Left renal pelvis (tissue), 4 donors: Measurements from ENCODE around the gene TPCN2. TPM values are rescaled to one million over a fixed set of nuclear protein-coding genes. Genes with fewer than 3 reads are reported as not detected.

Experiments used
- DNase-seq, 4 donors: peaks; one replicate each; pipeline ENCODE4 v3.0.0-alpha.2; 2013; ENCODE audit warnings: low read depth in 4 of 4, low spot score in 3 of 4
- polyA plus RNA-seq, 4 donors: library from polyadenylated mRNA; unstranded; fragments of 120-200 nt; gene quantifications; one replicate each; pipeline ENCODE4 v1.2.1, GENCODE V29; 2013; ENCODE audit not compliant: insufficient read length in 4 of 4

TPCN2 gene
- polyA plus RNA-seq, 4 donors = 9.1 to 20.5 (median 14.2) TPM

DNA sequence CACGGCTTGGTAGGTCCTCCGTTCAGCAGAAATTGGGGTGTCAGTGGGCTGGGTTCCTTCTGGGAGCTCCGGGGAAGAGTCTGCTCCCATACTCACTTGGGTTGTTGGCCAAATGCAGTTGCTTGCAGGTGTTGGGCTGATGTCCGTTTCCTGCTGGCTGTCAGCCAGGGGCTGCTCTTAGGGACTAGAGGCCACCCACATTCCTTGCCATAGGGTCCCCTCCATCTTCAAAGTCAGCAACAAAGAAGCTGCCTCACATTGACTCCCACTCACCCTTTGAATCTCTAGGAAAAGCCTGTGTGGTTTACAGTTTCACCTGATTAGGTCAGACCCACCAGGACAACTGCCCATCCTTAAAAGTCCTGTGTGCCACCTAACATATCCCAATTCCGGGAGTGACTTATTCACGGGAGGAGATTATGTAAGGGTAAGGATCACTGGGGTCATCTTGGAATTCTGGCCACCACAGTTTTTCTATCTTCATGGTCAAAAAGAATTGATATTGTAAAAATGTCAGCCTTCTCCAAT lies 43.0 kb downstream of the TPCN2 start:
- DNase-seq = no peak

DNA sequence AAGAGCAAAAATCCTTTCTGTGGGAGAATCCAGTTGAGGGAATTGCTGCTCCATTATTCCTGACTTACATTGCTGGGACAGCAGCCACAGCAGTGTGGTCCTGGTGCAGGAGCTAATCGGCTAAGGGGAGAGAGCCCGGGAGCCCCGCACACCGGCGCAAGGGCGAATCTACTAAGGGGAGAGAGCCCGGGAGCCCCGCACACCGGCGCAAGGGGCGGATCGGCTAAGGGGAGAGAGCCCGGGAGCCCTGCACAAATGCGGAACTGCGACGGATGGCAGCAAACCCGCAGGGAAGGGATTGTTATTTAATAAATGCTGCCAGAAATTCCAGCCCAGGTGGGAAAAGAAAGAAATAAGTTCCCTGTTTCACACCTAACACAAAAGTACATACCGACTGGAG lies 43.5 kb downstream of the TPCN2 start:
- DNase-seq = no peak

GRCh38 chr11:69093106-69093505 lies 44.4 kb downstream of the TPCN2 start:
- DNase-seq = no peak

DNA sequence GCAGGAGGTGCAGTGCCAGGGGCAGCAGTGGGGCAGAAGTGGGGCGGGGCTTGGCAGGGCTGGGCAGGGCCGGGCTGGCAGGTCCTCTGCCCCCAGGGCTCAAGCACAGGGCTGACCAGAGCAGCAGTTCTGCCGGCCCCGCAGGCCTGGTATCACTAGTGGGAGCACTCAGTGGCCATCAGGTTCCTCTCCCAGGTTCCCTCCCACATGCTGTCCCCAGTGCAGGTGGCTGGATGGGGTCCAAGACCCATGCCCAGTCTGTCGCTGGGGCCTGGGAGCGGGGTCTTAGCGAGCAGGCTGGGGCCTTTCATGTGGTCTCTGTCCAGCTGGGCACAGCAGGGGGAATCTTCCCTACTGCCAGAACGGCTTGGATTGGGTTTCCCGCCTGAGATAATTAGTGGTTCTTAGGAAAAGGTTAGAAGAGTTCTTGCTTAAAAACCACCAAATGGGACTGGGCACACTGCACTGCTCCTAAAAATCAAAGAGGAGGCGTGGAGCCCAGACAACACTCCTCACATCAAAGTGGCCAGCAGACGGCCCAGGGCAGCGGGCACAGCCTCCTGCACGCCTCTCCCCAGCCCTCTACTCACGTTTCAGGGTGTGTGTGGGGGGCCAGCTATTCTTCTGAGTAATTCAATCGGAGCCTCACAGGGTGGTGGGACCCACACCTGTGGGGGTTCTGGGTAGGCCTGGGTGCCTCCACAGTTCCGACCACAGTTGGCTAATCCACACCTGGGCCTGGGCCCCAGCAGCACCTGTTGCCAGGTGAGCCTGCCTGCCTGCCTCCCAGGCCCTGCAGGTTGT lies 45.6 kb downstream of the TPCN2 start:
- DNase-seq = no peak

GRCh38 chr11:69094915-69095290 lies 46.2 kb downstream of the TPCN2 start:
- DNase-seq = no peak

DNA sequence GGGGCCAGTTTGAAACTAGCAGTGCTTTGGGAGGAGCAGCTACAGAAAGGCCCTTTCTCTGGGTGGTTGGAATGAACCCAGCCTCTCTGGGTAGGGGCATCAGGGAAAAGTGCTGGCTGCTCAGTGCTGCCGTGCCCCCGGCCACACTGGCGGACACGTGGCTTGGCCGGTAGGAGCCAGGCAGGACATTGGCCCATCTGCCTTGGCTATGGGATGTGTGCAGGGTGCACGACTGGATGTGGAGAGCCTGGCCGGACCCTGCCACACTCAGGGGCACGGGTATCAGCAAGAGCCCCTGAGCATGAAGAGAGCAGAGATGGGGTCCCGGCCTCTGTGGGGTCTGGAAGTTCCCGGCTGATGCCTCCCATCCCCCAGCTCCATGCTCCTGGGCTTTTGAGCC lies 46.6 kb downstream of the TPCN2 start:
- DNase-seq = no peak

DNA sequence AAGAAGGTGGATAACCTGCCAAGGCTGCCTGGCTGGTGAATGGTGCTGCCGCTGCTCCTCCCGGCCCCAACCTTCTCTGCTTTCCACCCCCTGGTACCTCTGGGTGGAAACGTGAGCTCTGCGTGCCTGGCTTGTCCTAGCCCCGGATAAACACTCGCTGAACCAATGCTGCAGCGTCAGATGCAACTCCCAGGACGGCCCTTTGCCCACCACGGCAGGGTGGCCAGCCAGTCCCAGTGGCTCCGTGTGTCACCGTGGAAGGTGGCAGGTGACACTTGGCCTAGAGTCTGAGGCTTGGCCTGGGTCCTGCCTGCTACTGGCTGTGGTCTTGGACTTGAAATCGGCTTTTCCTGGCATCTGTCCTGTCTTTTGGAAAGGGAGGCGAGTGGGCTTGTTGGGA lies 47.7 kb downstream of the TPCN2 start:
- DNase-seq = no peak

- no peak for DNase-seq
These were observed 48.5 kb downstream of the TPCN2 start for GRCh38 chr11:69097263-69097662.

DNA sequence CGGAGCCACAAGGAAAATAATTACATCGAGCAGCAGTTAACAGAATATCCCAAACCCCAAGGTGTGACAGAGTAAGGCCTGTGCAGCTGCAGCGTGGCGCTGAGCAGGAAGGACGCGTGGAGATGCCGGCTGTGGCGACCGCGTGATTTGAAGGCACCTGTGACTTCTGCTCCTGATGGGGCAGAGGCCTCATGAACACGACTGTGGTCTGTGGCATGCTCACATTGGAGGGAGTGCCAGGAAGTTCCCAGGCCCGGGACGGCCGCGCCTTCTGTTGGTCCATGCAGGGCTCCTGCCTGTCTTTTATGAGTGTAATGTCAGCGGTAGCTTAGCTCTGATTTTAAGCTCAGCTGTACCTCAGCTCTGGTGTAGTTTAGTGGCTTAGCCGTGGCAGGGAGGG lies 50.4 kb downstream of the TPCN2 start:
- no peak for DNase-seq

- no peak for DNase-seq
These were observed 51.9 kb downstream of the TPCN2 start for GRCh38 chr11:69100454-69101114.

DNA sequence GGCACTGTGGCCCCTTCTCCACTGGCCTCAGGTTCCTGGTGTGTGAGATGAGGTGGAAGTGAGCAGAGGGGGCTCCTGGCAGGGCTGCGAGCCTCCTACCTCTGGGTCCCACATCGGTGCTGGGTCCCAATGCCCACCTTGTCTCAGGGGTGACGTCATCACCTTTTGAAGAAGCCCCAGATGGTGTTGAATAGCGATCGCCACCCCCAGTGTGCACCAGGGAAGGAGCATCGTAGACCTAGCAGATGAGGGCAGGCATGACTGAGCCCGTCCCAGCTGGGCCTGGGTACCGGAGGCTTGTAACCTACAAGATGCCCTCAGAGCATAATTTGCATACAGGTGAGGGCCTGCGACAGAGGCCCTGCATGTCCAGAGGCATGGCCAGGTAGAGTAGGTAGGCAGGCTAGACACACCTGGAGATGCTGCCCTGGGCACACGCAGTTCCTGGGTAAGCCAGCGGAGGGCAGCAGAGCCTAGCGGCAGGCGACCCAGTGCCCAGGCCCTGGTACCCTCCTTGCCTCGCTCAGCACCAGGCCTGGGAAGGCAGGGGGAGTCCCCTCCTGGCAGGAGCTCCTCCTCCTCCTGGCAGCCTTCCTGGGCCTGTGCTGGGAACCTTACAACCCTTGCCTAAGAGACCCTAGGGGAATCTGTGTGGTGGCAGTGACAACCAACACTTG lies 52.5 kb downstream of the TPCN2 start:
- DNase-seq = peak in 1 of 4 donors; percentile 51

DNA sequence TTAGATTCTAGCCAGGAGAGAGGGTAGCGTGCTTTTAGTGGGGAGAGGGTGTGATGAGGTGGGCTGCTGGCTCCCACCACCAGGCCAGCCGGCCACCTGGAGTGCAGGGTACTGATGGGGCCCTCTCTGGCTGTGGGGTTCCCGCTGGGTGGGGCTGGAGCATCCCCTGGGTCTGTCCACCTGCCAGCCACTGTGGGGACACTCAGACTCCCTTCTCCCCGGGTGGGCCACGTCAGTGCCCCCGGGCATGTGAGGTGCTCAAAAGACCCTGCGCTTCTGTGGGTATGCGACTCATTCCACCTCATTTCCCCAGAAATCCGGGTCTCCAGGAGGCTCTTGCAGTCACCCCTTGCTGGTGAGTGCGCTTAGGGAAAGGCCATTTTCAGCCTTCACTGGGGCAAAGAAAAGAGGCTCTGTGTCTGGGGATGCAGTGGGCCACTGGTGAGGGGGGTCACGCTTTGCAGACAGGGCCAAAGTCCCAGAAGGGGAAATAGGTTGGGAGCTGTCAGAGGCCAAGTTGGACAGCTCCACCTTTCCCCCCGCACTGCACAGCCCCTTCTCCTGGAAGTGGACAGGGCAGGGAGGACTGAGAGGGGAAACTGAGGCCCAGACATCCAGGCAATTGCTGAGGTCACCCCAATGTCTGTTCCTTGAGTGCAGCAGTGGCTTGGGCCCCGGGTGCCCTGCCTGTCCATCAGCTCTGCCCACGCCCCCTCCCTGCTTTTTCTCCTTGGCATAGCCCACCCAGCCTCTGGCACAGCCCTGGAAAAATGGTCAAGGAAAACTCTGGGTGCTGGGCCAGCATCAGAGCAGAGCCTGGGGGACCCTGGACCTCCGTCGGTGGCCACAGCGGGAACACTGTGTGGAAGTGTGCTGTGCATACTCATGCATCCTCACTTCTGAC lies 53.3 kb downstream of the TPCN2 start:
- no peak for DNase-seq

DNA sequence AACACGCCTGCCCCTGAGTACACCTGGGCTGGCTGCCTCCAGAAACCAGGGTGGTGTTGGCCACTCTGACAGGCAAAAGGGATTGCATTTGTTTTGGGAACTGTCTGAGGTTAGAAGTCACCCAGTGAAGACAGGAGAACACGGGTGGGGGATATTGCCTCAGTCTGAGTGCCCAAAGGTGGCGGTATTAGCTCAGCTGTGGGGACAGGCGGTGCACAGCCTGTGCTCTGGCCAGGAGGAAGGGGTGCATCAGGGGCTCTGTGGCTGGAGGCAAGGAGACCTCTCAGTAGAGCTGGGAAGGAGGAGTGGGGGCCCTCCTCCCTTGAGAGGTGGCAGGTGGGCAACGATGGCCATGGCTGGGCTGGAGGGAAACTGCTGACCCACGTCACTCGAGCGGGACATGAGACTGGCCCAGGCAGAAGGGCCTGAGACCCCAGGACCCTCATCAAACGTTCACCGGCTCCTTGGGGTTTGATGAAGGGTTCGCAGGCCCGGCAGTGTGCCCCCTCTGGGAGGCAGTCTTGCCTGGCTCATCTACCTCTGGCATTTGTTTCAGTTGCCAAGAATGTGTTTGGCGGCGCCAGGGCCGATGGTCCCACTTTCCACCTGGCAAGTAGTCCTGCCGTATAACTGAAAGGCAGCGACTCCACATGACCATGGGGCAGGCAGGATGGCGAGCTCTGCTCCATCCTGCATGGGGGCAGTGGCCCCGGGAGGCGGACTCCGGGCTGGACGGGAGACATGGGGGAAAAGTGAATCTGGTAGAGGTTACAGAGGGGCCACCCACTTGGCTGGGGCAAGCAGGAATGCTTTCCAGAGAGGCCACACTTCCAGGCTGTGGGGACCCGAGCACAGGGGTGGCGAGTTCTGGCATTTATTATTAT lies 54.2 kb downstream of the TPCN2 start:
- no peak for DNase-seq

DNA sequence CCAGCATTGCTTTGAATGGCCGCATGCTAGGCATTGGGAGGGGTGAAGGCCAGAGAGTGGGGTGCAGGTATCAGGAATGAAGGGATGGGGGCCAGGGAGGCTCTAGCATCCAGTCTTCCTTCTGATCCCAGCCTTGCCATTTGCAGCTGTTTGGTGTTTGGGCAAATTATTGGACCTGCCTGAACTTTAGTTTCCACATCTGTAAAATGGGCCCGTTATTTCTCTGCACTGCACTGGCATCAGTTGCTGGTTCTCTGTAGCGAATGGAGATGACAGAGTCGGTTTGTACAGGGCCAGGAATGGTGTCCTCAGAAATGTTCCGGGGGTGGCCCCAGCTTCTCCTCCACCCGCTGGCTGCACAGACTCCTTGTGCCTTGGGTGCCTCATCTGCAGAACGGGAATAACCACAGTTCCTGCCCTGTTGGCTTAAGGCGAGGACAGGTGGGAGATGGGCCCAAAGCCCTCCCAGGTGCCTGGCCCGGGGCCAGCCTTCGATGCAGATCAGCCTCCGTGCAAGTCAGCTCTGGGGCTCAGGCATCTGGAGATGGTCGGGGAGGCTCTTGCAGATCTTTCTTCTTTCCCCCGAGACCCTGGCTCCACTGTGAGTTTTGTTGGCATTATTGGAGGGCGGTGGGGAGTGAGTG lies 55.6 kb downstream of the TPCN2 start:
- DNase-seq = no peak

DNA sequence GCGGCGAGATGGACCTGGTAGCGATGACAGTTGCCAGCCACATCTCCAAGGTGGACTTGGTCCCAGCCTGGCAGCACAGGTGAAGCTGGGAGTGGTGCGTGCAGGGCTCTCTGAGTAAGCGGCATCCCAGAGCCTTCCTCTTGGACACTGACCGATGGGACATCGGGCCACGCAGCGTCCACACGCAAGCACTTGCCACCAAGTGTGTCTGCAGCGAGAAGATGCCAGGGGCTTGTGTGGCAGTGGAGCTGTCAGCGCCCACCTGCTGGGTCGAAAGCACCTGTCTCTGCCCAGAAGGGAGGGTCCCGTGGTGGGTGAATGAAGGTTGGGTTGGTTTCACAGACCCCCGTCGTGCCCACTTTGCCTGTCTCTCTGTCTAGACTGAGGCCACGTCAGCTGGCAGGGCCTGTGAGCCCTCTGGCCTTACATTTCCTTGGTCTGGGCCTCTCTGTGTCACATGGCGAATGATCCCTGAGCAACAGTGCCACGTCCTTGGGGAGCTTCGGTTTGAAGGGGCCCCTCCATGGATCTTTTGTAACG lies 56.2 kb downstream of the TPCN2 start:
- no peak for DNase-seq

DNA sequence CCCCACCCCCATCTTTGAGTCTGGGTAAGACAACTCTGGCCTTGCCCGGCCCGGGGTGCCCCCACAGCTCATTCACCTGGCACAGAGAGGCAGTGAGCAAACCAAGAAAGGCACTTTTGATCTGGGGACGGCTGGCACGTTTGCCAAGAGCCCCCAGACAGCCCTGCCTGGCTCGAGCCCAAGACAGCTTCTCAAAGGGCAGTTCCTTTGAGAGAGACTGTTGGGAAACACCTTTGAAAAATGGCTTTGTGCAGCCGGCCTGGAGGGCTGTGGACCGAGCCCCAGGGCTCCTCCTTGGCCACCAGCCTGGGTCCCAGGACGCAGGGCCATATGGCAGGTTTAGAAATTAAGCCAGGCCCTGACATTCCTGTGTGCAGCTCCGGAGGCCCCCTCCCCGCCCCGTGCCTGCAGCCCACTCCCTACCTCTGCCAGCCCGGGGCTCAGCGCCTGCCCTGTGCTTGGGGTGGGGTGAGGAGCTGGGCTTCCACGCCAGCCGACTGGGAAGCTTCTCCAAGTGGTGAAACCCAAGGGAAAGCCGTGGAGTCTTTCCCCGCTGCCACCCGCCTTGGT lies 56.8 kb downstream of the TPCN2 start:
- DNase-seq = no peak

GRCh38 chr11:69106031-69106811 lies 57.5 kb downstream of the TPCN2 start:
- DNase-seq = no peak

DNA sequence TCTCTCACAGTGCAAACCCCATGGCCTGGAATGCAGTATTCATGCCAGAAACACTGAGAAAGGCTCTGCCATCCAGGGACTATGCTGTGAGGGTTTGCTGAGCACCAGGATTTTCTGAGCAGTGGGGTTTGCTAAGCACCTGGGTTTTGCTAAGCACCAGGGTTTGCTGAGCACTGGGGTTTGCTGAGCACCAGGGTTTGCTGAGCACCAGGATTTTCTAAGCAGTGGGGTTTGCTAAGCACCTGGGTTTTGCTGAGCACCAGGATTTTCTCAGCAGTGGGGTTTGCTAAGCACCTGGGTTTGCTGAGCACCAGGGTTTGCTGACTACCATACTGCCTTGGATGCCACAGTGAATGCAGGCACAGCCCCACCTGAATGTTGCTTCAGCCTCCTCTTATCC lies 58.7 kb downstream of the TPCN2 start:
- no peak for DNase-seq
